CD4-positive, alpha-beta T cell treated with Interleukin-15 for 4 hours (primary cell): ENCODE measurements around the gene TMC5.

Experiments used
- DNase-seq: peaks from one replicate; pipeline ENCODE4 v3.0.0-alpha.2; 2020; ENCODE audit warnings: low spot score

Gene TMC5

GRCh38 chr16:19460397-19460796, 42.7 kb downstream of the TMC5 start:
- DNase-seq = no peak

- no peak for DNase-seq
These were observed 46.0 kb downstream of the TMC5 start for GRCh38 chr16:19463468-19464315.

DNA sequence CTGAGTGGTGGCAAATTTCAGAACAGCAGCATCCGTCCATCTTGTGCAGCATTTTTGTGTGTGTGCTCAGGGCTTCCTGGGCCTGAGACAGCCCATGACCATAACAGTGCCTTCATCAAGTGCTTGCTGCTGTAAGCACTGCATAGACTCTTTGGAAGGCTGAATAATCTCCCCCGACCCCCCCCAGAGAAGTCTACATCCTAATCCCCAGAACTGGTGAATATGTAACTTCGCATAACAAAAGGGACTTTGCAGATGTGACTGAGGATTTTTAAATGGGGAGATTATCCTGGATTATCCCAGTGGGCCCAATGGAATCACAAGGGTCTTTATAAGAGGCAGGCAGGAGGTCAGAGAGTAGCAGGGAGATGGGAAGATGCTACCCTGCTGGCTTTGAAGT, 50.6 kb downstream of the TMC5 start:
- no peak for DNase-seq

- no peak for DNase-seq
These were observed 54.8 kb downstream of the TMC5 start for GRCh38 chr16:19472482-19472881.

- DNase-seq = no peak
These were observed 56.9 kb downstream of the TMC5 start for GRCh38 chr16:19474617-19475016.

DNA sequence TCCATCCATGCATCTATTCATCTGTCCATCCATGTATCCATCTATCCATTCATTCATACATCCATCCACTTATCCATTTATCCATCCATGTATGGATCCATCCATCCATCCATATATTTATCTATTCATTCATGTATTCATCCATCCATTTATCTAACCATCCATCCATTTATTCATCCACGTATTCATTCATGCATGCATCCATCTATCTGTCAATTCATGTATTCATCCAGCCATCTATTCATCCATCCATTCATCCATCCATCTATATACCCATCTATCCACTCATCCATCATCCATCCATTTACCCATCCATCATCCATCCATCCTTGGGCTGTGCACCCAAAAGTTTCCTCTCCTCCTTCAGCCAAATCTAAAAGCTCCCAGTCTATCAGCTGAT, 60.8 kb downstream of the TMC5 start:
- DNase-seq = no peak

DNA sequence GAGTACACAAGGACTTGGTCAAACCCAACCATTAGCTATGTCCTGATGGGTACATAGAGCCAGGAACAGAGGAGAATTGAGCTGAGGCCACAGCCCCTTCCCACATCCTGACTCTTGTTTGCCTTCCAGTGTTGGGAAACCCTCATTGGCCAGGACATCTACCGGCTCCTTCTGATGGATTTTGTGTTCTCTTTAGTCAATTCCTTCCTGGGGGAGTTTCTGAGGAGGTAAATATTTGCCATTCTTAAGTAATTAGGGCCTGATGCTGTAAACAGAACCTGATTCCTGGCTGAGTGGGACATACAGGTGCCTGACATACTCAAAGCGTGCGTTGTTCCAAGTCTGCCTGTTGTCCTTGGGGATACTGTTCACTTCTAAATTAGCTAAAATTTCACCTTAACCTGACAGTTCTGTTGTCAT, 61.6 kb downstream of the TMC5 start:
- no peak for DNase-seq

- DNase-seq = no peak
These were observed 63.6 kb downstream of the TMC5 start for GRCh38 chr16:19481296-19481695.

GRCh38 chr16:19481769-19482168, 64.1 kb downstream of the TMC5 start:
- no peak for DNase-seq

DNA sequence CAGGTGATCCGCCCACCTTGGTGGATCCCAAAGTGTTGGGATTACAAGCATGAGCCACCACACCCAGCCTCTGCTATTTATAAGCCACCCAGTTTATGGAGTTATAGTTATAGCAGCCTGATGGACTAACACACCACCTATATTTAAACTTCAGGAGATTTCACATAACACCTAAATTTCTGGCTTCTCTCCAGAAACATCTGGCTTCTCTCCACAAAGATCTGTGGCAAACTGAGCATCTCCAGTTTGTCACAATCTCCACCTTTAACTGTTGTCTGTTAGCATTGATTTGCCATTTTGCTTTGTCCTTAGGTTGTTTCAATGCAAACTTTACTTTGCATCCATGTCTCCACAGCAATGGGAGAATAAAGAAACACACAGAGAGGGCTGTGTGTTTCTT, 64.6 kb downstream of the TMC5 start:
- DNase-seq = no peak

DNA sequence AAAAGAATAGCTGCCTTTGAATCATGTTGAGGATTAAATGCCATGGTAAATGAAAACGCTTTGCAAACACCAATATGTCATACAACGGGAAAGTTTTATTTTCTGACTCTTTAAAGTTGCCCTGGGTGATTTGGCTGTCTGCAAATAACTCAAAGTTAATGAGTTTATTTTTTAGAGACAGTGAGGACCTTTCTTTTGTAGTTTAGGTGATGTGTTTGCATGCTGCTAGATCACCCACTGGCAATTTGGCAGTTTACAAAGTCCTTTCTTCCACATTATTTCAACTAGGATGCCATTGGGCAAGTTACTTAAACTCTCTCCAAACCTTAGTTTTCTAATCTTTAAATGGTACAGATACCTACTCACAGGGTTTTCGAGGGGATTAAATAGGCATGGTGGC, 66.4 kb downstream of the TMC5 start:
- no peak for DNase-seq

- DNase-seq = no peak
These were observed 67.9 kb downstream of the TMC5 start for GRCh38 chr16:19485611-19486010.

DNA sequence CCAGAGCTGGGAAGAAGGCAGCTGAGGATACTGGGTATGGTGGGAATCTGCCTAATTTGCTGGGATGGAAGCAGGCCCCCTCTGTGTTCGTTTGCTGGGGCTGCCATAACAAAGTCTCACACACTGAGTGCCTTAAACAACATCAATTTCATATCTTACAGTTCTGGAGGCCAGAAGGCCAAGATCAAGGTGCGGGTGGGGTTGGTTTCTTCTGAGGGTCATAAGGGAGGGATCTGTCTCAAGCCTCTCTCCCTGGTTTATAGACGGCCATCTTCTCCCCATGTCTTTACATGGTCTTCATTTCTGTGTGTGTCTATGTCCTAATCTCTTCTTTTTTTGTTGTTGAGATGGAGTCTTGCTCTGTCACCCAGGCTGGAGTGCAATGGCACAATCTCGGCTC, 68.4 kb downstream of the TMC5 start:
- no peak for DNase-seq

GRCh38 chr16:19486750-19487325, 69.2 kb downstream of the TMC5 start:
- DNase-seq = no peak

- DNase-seq = no peak
These were observed 70.5 kb downstream of the TMC5 start for GRCh38 chr16:19488213-19488640.

- DNase-seq = no peak
These were observed 72.9 kb downstream of the TMC5 start for GRCh38 chr16:19490619-19491018.

DNA sequence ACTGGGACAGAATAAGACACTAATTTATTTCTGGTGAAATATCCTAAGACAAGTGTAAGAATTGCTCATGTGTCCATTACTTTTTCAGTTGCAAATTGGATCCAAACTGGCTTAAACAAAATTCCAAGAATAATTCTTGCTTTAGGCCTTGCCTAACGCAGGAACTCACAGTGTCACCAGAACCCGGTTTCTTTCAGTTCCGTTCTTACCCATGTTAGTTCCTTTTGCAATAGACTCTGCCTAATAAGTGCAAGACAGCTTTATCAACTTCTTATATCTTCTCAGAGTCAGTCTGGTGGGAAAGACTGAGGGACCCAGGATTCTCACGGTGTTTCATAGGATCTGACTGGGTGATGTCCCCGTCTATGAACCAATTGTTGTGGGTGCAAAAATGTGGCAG, 79.5 kb downstream of the TMC5 start:
- DNase-seq = no peak

- DNase-seq = no peak
These were observed 81.3 kb downstream of the TMC5 start for GRCh38 chr16:19499006-19499405.

GRCh38 chr16:19499481-19499880, 81.8 kb downstream of the TMC5 start:
- DNase-seq = no peak

DNA sequence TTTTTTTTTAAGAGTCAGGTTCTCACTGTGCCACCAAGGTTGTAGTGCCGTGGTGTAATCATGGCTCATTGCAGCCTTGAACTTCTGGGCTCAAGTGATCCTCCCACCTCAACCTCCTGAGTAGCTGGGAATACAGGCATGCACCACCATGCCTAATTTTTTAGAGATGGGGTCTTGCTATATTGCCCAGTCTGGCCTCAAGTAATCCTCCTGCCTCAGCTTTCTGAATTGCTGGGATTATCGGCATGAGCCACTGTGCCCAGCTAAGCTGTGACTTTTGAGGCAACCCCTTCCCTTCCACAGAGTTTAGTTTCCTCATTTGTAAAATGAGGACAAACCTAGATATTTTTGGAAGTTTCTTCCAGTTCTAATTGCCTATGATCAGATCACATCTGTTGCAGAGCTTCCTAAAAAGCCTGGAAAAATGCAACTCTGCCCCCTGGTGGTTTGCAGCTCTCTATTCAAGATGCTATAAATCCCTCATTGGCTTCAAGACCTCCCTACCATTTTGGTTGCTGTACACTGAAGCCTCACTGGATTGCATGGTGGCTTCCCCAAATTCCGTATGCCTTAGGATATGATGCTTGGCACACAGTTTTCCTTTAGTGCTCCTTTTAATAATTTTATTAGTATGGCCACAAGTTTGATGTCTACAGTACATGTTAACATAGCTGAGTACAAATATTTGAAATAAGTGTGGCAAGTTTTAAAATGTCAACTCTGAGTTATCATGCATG, 84.9 kb downstream of the TMC5 start:
- peak; percentile 58 for DNase-seq

DNA sequence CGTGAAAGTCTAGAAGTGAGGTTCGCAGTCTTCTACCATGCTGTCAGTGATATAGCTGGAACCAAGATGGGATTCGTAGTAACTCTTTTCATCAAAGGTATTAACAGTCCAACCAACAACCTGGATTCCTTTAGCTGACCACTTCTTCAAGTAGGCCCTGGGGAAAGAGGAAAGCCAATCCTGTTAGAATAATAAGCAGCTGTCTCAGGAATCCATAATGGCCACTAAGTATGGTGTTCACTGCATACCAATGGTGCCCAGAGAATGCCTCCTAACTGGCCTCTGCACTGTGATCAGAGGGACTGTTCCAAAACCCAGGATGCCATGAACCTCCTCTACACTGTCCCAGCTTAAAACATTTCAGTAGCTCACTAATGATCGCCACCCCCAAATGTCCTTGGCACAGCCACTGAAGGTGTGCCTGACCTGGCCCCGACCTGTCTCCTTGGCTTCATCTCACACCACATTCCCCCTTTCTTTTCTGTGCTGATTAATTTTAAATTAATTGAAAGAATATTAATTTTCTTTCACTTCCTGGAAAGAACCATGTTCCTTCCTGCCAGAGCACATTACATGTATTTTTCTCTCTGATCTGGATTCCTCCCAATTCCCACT, 85.9 kb downstream of the TMC5 start:
- no peak for DNase-seq

GRCh38 chr16:19505600-19506303, 88.1 kb downstream of the TMC5 start:
- DNase-seq = no peak
